SK-N-SH (cell line): Measurements from ENCODE around the gene ABCF3.

ENCODE experiments used
- EP300 ChIP-seq, 2 experiments: IDR thresholded peaks; 2 replicates each; pipeline versions ENCODE4 v1.4.0 to v1.6.1; 2012; ENCODE audit warnings: borderline replicate concordance in 1 of 2, low read depth in 1 of 2, low read length in 1 of 2
- EZH2phosphoT487 ChIP-seq: fragments of 200-600 bp; sonication (generic); IDR thresholded peaks from 2 replicates; pipeline ENCODE4 v1.6.1; 2017; ENCODE audit warnings: low read depth, mixed run types, mild to moderate bottlenecking, antibody characterized with exemption, moderate library complexity, borderline replicate concordance
- FOXJ3 ChIP-seq: sonication (generic); formaldehyde crosslinking; IDR thresholded peaks from 2 replicates; pipeline ENCODE4 v1.5.1; 2020; ENCODE audit warnings: mild to moderate bottlenecking, missing genetic modification reagents
- MEF2A ChIP-seq: IDR thresholded peaks from 2 replicates; pipeline ENCODE4 v1.4.0; 2012; ENCODE audit warnings: low read depth, borderline replicate concordance
- MXI1 ChIP-seq: IDR thresholded peaks from 2 replicates; pipeline ENCODE4 v1.6.1; 2012; ENCODE audit warnings: mild to moderate bottlenecking, low read depth, low read length, improper control_type of control experiment
- PBX3 ChIP-seq: IDR thresholded peaks from 2 replicates; pipeline ENCODE4; 2012
- POLR2AphosphoS5 ChIP-seq: IDR thresholded peaks from 2 replicates; pipeline ENCODE4 v1.6.1; 2012; ENCODE audit warnings: low read depth, low read length
- RFX5 ChIP-seq: IDR thresholded peaks from 2 replicates; pipeline ENCODE4 v1.6.1; 2012; ENCODE audit warnings: mild to moderate bottlenecking, improper control_type of control experiment, low read length
- TAF1 ChIP-seq: IDR thresholded peaks from 2 replicates; pipeline ENCODE4 v1.6.1; 2012; ENCODE audit warnings: low read depth, mild to moderate bottlenecking, low read length, moderate library complexity, borderline replicate concordance
- TEAD4 ChIP-seq: IDR thresholded peaks from 2 replicates; pipeline ENCODE4 v1.4.0; 2012; ENCODE audit warnings: mild to moderate bottlenecking, borderline replicate concordance; ENCODE audit not compliant: insufficient read depth
- USF2 ChIP-seq: fragments of 150-350 bp; IDR thresholded peaks from 2 replicates; pipeline ENCODE4 v1.6.1; 2017; ENCODE audit warnings: antibody characterized with exemption, low read length, low read depth, borderline replicate concordance
- YY1 ChIP-seq: IDR thresholded peaks from 2 replicates; pipeline ENCODE4 v1.4.0; 2012; ENCODE audit warnings: low read depth, mild to moderate bottlenecking
- TF ChIP-seq, protein P1 (sequence below): fragments of 200-600 bp; sonication (generic); IDR thresholded peaks from 2 replicates; pipeline ENCODE4 v1.6.1; 2017; ENCODE audit warnings: antibody characterized with exemption, mild to moderate bottlenecking, moderate library complexity
- TF ChIP-seq, protein P2 (sequence below): IDR thresholded peaks from 2 replicates; pipeline ENCODE4 v1.4.0; 2012; ENCODE audit warnings: low read depth

- TF ChIP-seq YY1, result no peak
- TF ChIP-seq, protein P1, sequence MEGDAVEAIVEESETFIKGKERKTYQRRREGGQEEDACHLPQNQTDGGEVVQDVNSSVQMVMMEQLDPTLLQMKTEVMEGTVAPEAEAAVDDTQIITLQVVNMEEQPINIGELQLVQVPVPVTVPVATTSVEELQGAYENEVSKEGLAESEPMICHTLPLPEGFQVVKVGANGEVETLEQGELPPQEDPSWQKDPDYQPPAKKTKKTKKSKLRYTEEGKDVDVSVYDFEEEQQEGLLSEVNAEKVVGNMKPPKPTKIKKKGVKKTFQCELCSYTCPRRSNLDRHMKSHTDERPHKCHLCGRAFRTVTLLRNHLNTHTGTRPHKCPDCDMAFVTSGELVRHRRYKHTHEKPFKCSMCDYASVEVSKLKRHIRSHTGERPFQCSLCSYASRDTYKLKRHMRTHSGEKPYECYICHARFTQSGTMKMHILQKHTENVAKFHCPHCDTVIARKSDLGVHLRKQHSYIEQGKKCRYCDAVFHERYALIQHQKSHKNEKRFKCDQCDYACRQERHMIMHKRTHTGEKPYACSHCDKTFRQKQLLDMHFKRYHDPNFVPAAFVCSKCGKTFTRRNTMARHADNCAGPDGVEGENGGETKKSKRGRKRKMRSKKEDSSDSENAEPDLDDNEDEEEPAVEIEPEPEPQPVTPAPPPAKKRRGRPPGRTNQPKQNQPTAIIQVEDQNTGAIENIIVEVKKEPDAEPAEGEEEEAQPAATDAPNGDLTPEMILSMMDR, result no peak
- no peak for TF ChIP-seq FOXJ3 (CRISPR knock-in tag)
- no peak for TF ChIP-seq USF2
- no peak for TF ChIP-seq RFX5
- no peak for TF ChIP-seq POLR2AphosphoS5
- TF ChIP-seq EZH2phosphoT487, result no peak
- TF ChIP-seq EP300 (IDR thresholded peaks at IDR 0.05; ENCODE audit: borderline replicate concordance in 1 of 2, low read depth in 1 of 2, low read length in 1 of 2), result no peak
- no peak for TF ChIP-seq TEAD4
- TF ChIP-seq, protein P2, sequence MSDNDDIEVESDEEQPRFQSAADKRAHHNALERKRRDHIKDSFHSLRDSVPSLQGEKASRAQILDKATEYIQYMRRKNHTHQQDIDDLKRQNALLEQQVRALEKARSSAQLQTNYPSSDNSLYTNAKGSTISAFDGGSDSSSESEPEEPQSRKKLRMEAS, result no peak
- TF ChIP-seq PBX3, result no peak
- TF ChIP-seq TAF1, result no peak
- TF ChIP-seq MXI1, result no peak
- no peak for TF ChIP-seq MEF2A
These were observed 17.5 kb upstream of the ABCF3 start for GRCh38 chr3:184168363-184169120.
